Fibroblast of gingiva (primary cell): ENCODE results near the gene WASF2.
"Not testable (repeated sequence)": the region's sequence is repeated elsewhere in the genome, so short reads cannot be mapped to it uniquely, and the experiment has no call there.

Experiments used
- DNase-seq: peaks from one replicate; pipeline ENCODE4 v3.0.0-alpha.2; 2011; ENCODE audit warnings: low read depth

Gene WASF2

DNA sequence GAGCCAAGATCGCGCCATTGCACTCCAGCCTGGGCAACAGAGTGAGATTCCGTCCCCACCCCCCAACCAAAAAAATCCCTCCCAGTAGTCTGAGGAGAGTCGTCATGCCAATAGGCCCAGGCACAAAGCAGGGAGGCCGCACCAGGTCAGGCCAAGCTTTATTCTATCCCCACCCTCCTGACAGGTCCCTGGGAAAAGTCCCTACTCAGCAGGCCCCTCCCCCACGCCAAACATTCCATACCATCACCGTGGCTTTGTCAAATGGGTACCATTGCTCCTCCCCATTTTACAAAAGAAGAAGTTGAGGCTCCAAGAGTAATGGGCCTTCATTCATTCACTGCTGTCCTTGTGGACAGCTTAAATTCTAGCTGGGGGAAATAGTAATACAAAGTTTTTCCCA is 92.2 kb downstream of the WASF2 start:
- DNase-seq = no peak

DNA sequence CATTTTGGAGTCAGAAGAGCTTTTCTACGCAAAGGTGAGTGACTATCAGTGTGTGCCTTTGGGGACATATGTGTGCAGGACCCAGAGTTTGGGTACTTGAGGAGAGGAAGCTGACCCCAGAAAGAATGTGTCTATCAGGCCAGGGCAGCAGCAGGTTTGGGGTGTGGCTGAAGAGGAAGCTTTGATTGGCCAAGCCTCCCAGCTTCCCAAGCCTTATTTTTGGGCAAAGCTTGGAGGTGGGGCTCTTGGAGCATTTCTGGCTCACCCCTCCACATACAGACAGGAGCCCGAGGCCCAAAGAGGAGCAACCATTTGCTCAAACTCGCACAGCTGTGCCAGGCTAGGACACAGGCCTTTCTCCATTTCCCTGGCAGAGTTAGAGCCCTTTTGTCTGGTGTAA is 92.9 kb downstream of the WASF2 start:
- DNase-seq = no peak

DNA sequence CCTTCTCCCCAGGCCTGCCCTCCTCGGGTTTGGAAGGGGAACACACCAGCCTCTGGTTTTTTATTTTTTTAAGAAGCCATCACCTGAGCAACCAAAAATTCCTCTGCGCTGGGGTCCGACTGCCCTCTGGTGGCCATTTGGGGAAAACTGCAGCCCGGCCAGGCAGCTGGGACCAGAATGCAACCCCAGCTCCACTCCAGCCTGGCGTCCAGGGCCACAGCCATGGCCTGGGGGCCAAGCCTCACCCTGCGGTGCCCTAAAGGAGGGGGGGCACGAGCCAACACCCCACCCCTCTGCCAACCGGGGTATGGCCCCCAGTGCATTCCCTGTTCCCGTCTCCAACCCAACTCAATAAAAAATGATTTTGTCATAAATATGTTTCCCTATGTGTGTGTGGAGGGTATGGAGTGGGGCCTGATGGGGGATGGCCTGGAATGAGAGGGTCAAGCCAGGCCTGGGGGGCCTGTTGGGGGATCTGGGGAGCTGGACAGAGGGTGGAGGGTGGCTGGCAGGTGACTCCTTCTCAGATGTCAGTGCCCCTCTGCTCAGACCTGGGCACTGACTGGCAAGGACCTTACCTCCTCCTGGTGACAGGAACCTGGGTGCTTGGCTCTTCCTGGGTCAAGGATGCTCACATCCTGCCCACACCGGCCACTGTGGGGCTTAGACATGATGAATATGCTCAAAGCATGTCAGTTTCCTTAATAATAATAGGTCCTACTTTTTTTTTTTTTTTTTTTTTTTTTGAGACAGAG is 94.3 kb downstream of the WASF2 start:
- DNase-seq = peak; percentile 46

DNA sequence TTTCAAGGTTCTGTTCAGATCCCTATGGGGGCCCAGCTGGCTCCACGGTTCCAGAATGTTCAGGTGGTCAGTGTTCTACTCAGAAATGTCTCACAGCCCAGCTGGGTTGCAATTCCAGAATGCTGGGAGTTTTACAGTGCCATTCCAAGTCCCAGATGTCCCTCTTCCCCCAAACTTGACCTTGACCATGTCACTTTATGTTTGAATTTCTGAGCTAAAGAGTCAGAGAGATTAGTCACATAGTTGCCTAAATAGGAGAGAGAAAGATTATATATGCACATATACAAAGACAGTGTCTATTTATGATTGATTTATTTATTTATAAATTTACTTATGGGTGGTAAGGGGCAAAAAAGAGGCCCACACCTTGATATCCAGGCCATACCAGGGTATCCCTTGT is 95.0 kb downstream of the WASF2 start:
- no peak for DNase-seq

DNA sequence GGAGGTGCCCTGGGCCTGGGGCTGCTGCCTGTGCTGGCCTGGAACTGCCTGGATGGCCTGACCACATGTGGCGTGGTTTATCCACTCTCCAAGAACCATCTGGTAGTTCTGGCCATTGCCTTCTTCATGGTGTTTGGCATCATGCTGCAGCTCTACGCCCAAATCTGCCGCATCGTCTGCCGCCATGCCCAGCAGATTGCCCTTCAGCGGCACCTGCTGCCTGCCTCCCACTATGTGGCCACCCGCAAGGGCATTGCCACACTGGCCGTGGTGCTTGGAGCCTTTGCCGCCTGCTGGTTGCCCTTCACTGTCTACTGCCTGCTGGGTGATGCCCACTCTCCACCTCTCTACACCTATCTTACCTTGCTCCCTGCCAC is 95.7 kb downstream of the WASF2 start:
- DNase-seq = no peak

DNA sequence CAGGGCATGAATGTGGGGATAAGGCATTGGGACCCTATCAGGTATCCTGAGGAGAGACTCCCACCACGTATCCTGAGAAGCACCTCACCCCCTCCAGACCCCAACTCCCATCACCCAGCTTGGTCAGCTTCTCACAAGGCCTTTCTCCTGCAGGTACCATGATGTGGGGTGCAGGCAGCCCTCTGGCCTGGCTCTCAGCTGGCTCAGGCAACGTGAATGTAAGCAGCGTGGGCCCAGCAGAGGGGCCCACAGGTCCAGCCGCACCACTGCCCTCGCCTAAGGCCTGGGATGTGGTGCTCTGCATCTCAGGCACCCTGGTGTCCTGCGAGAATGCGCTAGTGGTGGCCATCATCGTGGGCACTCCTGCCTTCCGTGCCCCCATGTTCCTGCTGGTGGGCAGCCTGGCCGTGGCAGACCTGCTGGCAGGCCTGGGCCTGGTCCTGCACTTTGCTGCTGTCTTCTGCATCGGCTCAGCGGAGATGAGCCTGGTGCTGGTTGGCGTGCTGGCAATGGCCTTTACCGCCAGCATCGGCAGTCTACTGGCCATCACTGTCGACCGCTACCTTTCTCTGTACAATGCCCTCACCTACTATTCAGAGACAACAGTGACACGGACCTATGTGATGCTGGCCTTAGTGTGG is 96.2 kb downstream of the WASF2 start:
- DNase-seq = no peak

DNA sequence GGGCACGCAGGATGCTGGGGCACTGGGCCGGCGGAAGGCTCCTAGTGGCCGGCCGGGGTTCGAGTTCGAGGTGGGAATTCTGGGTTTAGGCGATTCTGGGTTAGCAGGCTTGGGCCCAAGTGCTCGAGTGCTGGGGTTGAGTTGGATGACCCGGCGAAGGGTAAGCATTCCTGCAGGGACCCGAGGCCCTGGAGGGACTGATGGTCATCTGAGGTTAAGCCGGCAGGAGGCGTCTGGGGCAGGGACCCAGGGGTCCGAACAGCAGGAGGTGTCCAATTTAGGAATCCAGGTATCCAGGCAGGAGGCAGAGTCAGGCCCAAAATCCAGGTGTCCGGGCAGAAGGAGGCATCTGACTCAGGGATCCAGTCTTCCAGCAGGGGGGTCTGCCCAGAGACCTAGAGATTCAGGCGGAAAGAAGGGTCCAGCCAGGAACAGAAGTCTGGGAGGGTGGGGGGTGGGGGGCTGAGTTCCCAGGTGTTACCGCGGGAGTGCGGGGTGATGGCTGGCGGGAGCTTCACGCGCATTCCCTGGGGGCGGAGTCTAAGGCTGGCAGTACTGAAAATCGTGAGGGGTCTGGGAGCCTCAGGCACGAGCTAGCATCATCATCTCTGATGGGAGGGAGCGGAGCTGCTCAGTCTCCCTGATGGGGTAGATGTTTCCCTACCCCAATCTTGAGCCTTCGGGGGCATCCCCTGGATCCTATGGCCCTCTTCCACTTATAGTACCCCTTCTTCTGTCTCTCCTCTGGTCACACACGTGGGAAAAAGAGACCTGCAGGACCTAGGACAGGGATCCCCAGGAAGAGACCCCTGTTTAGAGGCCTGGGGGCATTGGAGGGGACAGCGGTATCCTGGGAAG is 97.0 kb downstream of the WASF2 start:
- no peak for DNase-seq

DNA sequence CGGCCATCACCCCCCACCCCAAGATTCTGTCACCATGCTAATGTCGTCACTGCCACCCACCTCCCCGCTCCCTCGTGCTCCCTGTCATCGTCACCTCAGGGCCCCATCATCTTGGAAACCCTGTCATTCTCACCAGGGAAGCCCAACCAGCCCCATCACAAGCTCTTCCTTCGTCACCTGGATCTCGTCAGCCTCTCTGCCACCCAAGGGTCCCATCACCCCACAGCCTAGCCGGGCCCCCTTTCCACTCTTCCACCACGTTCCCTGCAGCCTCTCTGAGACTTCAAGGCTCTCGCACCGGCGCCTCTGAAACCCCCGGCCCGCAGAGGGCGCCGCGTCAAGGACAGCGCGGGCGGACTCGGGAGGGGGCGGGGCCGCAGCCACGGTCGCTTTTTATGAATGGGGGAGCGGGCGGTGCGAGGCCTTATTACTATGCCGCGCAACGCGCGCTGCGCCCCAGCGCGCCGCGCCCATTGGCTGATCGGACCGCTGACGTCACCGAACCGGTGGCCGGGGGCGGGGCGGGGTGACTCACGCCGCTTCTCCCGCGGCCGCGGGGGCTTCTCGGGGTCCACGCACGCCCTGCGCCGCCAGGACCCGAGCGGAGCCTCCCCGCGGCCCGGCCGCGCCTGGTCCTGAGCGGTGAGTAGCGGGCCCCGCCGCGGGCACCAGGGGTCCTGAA is 97.7 kb downstream of the WASF2 start, which contains the start of gene GPR3:
Gene GPR3 (plus strand): TSS at position 527 of the 682 bp plus-strand sequence. CDS start 1,177 bp downstream, outside the sequence.
- peak; percentile 85 for DNase-seq

DNA sequence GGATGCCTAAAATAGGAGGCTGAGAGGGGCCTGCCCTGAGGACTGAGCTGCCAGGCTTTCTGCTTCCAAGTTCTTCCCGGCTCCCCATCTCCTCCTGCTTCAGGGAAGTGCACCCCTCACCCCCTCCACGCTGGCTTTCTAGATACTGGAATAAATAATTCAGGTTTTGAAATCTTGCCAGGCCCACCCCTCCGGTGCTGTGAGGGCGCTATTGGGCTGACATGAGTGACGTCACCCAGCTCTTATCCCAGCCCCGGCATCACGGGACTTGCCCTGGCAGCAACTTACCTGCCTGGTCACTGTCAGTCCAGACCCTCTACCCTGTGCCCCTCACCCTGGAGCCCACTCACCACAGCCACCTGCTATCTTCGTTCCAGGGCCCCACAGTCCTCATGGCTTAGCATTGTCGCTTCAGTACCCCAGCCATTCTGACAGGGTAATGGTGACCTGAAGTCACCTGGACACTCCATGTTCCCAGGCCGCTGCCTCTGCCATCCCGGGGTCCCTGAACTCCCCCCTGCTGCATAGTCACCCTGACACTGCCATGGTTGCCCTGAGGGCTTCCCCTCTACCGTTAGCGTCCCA is 98.4 kb downstream of the WASF2 start:
- no peak for DNase-seq

DNA sequence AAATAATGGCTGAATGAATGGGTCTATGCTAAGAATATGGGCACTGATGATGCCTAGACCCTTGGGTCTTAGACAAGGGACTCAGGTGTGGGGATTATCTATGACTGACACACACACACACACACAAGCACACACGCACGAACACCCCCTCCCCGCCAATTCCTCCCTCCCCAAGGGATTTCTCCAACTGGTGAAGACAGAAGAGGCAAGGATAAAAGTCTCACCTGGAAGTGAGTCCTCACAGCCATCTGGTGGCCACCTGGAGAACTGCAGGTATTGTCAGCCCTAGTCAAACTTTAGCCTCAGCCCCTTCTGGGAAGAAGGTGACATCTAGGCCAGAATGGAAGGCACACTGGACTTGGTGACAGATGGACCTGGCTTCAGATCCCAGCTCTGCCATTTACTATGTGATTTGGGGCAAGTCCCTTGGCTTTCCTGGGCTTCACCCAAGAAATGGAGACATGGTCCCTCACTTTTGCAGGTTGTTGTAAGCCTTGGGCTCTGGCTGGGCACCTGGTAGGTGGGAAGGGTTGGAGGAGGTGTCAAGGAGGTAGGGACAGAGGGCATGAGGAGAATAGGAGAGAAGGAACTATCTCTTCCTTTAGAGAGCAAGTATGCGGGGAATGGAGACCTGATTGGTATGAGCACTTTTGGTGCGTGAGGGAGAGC is 101.5 kb downstream of the WASF2 start:
- no peak for DNase-seq

DNA sequence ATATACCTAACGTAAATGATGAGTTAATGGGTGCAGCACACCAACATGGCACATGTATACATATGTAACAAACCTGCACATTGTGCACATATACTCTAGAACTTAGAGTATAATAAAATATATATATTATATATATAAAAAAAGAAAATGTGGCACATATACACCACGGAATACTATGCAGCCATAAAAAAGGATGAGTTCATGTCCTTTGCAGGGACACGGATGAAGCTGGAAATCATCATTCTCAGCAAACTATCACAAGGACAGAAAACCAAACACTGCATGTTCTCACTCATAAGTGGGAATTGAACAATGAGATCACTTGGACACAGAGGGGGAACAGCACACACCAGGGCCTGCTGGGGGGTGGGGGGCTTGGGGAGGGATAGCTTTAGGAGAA is 105.2 kb downstream of the WASF2 start:
- not testable (repeated sequence) for DNase-seq

DNA sequence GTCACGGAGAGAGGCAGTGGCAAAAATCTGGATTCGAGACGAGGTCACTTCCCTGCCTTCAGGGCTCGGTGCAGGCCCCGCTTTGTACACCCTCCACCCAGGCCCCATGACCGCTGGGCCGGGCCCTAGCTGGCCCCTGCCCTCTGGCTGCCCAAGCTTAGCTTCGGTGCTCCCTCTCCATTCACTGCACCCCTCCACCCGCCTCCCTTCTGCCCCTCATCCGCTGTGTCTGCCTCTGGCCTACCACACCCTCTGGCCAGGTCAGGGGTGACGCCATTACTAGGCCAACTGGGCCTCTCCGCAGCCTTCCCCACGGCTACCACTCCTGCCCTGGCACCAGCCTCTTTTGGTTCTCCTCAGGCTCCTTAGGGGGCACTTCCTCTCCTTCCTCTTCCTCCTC is 106.3 kb downstream of the WASF2 start:
- DNase-seq = no peak

DNA sequence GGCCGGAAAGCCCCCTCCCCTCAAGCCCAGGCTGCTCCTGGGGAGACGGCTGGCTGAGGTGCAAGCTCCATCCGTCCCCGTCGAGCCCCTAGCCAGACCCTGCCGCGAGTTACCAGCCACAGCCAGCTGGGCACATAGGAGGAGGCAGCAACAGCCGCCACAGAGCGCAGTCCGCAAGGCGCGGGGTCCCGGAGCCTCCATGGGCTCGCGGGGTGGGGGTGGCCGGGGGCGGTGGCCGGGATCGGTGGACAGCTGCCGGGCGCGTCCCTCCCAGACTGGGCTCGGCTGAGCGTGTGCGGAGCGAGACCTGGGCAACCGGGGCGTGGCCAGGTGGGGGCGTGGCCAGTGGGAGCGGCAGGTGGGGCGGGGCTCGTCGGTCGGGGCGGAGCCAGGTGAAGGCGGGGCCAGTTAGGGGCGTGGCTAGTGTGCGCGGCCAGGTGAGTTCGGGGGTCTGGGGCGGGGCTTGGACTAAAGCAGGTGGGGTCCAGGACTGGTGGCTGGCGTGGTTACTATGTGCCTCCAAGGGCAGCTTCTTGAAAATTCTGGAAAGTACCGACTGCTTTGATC is 106.8 kb downstream of the WASF2 start, which contains the start of gene CD164L2:
Gene CD164L2 (minus strand): TSS at position 295 of the 567 bp plus-strand sequence. CDS start 94 bp downstream, at position 201.
- DNase-seq = no peak

DNA sequence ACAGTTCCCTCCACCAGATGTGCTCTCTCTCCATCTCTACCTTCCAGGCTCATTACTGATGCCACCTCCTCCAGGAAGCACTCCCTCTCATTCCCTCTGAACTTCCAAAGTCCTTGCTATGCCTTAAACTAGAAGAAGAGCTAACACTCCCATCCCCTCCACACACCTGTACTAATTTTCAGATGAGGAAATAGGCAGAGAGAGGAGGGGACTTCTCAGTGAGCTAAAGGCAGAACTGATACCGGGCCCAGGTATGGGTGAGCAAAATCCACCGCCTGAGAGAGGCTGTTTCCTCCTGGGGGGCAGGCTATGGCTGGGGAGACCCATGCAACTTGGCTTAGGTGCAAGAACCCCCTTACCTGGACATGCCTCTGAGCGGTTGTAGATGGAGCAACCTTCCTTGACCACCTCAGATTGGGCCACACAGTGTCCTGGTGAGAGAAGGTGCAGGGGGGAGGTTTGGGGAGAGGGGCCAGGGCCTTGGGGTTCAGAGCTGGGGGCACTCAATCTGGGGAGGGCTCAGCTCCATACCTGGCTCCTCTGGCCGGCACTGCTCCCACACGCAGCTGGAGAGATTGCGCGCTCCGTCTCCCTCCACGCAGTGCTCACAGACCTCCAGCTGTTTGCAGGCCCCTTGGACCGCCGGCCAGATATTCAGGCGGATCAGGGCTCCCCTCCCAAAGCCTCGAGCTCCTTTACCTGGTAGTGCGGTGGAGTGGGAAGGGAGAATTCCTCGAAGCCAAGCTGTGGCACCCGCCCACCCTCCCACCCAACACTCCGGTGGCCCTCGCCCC is 107.8 kb downstream of the WASF2 start:
- DNase-seq = no peak

DNA sequence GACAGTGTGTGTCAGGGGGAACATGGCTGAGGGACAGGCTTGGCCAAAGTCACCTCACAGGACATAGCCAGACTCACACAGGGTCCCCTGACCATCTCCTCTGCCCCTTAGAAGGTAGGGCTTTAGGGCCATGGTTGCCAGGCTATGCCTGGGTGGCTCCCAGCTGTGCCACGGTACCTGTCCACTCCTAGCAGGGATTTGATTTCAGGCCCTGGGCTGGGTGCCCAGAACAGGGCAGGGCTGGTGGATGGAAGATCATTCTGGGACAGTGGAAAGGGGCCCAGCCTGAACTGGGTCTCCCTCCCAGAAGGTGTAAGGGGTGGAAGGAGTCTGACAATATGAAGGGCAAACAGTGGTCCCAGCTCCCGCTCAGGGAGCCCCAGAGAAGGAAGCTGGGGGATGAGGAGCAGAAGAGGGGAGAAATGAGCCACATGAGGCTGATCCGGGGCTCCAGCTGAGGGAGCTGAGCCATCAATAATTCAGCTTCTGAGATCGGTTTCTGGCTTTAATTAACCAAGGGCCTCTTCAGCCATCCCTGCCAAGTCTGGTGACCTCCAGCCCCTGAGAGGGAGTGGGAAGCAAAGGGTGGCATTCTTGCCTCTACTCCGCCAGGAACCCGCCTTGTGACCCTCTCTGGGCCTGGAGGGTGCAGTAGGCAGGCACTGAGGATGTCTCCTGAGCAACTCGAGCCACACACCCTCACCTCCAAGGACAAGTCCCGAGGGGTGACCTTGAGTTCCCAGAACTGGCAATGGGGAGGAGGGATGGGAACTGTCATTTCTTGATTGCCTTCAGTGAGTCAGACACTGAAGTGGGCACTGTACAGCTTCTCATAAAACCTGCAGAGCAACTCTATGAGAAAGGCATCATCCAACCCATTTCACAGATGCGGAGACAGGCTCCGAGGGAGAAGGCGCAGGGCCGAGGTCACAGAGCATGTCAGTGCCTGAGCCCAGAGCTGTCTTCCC is 108.9 kb downstream of the WASF2 start:
- DNase-seq = no peak

DNA sequence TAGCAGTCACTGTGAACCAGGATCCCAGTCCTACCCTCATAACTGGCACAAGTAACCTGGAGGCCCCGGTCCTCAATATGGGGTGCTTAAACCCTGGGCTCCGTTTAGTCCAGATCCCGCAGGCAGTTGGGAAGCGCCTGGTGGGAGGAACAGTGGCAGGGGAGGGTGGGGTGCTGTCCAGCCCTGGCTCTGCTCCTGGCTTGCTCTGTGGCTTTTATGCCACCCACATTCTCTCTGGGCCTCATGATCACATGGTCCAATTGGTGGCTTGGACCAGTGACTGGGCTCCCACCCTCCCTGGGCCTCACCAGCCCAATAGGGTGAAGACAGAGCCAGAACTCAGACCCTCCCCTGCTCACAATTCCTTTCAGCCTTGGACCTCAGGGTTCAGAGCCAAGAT is 109.7 kb downstream of the WASF2 start:
- no peak for DNase-seq

DNA sequence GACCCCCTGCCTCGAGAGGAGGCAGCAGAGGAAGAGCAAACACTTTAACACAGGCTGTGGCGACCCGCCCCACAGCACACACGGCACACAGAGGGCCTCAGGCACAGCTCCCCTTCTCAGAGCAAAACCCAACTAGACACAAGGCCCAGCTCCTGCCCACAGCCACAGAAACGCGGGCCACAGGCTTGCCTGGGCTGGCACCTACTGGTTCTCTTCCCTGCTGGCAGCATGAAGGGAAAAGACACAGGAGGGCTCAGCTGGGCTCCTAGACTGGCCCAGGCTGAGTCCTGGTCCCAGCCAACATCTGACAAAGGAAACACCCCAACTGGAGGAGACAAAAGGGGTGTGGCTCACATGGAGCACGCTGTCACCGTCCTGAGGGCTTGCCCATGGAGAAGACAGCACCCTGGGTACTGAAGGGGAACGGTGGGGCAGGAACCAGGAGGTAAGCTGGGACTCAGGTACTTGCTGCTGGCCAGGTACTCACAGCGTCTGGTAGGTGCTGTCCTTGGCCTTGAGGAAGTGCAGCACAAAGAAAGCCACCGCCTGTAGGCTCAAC is 110.3 kb downstream of the WASF2 start:
- no peak for DNase-seq

DNA sequence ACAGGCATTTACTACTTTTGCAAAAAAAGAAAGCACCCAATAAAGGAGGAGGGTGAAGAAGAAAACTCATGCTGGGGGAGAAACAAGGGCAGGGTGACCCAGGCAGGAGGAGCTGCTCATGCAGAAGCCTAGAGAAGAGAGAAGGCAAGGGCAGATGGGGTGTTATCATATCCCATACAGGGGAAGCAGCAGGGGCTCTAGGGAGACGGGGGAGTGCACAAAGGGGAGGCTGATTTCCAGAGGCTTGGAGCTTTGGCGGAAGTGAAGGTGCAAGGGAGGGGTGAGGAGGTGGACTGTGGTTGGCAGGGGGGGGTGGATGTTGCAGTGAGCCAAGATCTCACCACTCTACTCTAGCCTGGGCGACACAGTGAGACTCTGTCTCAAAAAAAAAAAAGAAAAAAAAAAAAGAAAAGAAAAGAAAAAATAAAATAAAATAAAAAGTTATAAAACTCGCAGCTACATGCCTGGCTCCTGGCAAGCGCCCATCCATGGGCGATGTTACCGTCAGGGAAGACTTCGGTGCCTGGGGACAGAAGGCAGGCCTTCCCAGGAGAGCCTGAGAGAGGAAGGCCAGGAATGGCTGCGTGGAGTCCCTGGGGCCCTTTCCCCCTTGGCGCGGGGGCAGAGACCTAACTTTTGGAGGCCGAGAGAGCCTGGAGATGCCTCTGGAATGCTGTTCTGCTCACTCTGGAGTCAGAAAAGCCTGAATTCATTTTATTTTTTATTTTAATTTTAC is 112.0 kb downstream of the WASF2 start:
- DNase-seq = no peak
